Heart left ventricle (tissue), 13 donors: ENCODE measurements around the gene NKX2-3.

Experiments used
- CTCF ChIP-seq, 12 donors: fragments of 200-600 bp; sonication (generic) in 4 of 12; IDR thresholded peaks; one replicate each; pipeline versions ENCODE4 v1.5.0 to v1.8.0; 2018 to 2022; ENCODE audit warnings: antibody characterized with exemption in 12 of 12, mild to moderate bottlenecking in 5 of 12
- POLR2A ChIP-seq, 2 donors: fragments of 450-650 bp; IDR thresholded peaks; one replicate each; pipeline ENCODE4 v1.6.1; 2017; ENCODE audit warnings: antibody characterized with exemption in 2 of 2, mild to moderate bottlenecking in 2 of 2, moderate library complexity in 2 of 2
- donor health status: ischemic (EF 13 %, LVEDD 7.1; RV severe dilation, severe dysfunction).
- donor health status: DM: no; HTN: yes; CAD: no.
- donor health status: DM: no; HTN: no; CAD: no.
- donor health status: ischemic (EF 25% LVEDD 6.9; RV normal size, moderate dysfunction).
- donor health status: ischemic (EF 25% LVEDD 5.7; RV mildly dilated, moderate dysfunction).
- donor health status: ischemic (EF 35%, LVEDD 5.7; RV mildly dilated, moderate dysfunction).
- donor health status: nonischemic (EF 11% LVEDD 7.7; RV severe dilation, severe dysfunction).
- donor health status: DM: yes; HTN: yes; CAD: no.
- donor health status: PGD.
- donor health status: ischemic (EF 29% LVEDD 5.4; RV normal size, mild dysfunction).
- donor health status: nonischemic (EF 23%, LVEDD 6.1; RV moderate dilation, normal function).

GRCh38 chr10:99539120-99539519 is 6.4 kb downstream of the NKX2-3 start:
- TF ChIP-seq CTCF (IDR thresholded peaks at IDR 0.05) (no peak), POLR2A (IDR thresholded peaks at IDR 0.05) (no peak)
